OCI-LY7 (cell line): ENCODE measurements around the gene TBC1D5. TPM values are rescaled to one million over a fixed set of nuclear protein-coding genes. Genes with fewer than 3 reads are reported as not detected.
A peak's percentile ranks its signal among the peaks of the same experiment; 100 is the strongest.

Experiments used
- BruUV-seq: library from RNA; stranded (reverse); fragments of 400-500 nt; replicated peaks from 2 replicates; lab custom pipeline; 2021; lab: Mats Ljungman, UMichigan
- CTCF ChIA-PET: fragments of 300-600 bp; sonication (Branson Sonifier 250); formaldehyde crosslinking; loops from one replicate; lab custom pipeline; 2022; ENCODE audit warnings: antibody characterized with exemption; ENCODE audit not compliant: unreplicated experiment; lab: Charles Lee
- POLR2A ChIA-PET: fragments of 300-600 bp; sonication (Branson Sonifier 250); formaldehyde crosslinking; loops from one replicate; lab custom pipeline; 2022; ENCODE audit warnings: antibody characterized with exemption; lab: Charles Lee
- DNase-seq: peaks from one replicate; pipeline ENCODE4 v3.0.0-alpha.2; 2015; ENCODE audit warnings: low spot score
- H2AFZ ChIP-seq: fragments of 200-600 bp; sonication (generic), shearing (Covaris generic); 2 replicates; pipeline ENCODE4 v1.6.1; 2014; ENCODE audit warnings: mild to moderate bottlenecking, antibody characterized with exemption, low read length, moderate library complexity
- H3K27ac ChIP-seq: fragments of 200-600 bp; sonication (generic); 2 replicates; pipeline ENCODE4 v1.5.1; 2014; ENCODE audit warnings: mixed run types, low read depth, mild to moderate bottlenecking, moderate library complexity, low read length, inconsistent platforms; ENCODE audit not compliant: poor library complexity, severe bottlenecking
- H3K36me3 ChIP-seq: fragments of 200-600 bp; sonication (generic); 2 replicates; pipeline ENCODE4 v1.6.1; 2014; ENCODE audit warnings: mild to moderate bottlenecking, antibody characterized with exemption, low read length, moderate library complexity, mixed read lengths; ENCODE audit not compliant: insufficient read depth
- H3K4me1 ChIP-seq: fragments of 200-600 bp; sonication (generic); 2 replicates; pipeline ENCODE4 v1.5.1; 2014; ENCODE audit warnings: mild to moderate bottlenecking, low read length; ENCODE audit not compliant: insufficient read depth, poor library complexity, severe bottlenecking
- H3K4me2 ChIP-seq: fragments of 200-600 bp; sonication (generic); 2 replicates; pipeline ENCODE4 v1.6.1; 2014; ENCODE audit warnings: mild to moderate bottlenecking, low read length
- H3K4me3 ChIP-seq: fragments of 200-600 bp; sonication (generic); 2 replicates; pipeline ENCODE4 v1.5.1; 2014; ENCODE audit warnings: mild to moderate bottlenecking, low read depth, low read length; ENCODE audit not compliant: poor library complexity, severe bottlenecking
- H3K79me2 ChIP-seq: fragments of 200-600 bp; sonication (generic); 2 replicates; pipeline ENCODE4 v1.6.1; 2016; ENCODE audit warnings: low read depth, mild to moderate bottlenecking, low read length, moderate library complexity, mixed read lengths; ENCODE audit not compliant: insufficient read depth
- H3K9me2 ChIP-seq: fragments of 200-600 bp; sonication (generic); 2 replicates; pipeline ENCODE4 v1.6.1; 2016; ENCODE audit warnings: mild to moderate bottlenecking, low read length, mixed read lengths; ENCODE audit not compliant: insufficient read depth
- H3K9me3 ChIP-seq: fragments of 200-600 bp; sonication (generic); 2 replicates; pipeline ENCODE4 v1.6.1; 2014; ENCODE audit warnings: mild to moderate bottlenecking, mixed run types, low read length, mixed read lengths
- H4K20me1 ChIP-seq: fragments of 200-600 bp; sonication (generic); 2 replicates; pipeline ENCODE4 v1.6.1; 2014; ENCODE audit warnings: mild to moderate bottlenecking, antibody characterized with exemption, low read length, moderate library complexity, mixed read lengths; ENCODE audit not compliant: insufficient read depth
- CTCF ChIP-seq: fragments of 200-600 bp; sonication (generic); conservative IDR thresholded peaks from 2 replicates; pipeline ENCODE4 v1.5.1; 2014; ENCODE audit warnings: mild to moderate bottlenecking, antibody characterized with exemption, low read length, moderate library complexity, mixed read lengths
- EZH2phosphoT487 ChIP-seq: fragments of 200-600 bp; sonication (generic); IDR thresholded peaks from 2 replicates; pipeline ENCODE4 v1.6.1; 2018; ENCODE audit warnings: low read depth, borderline replicate concordance, mild to moderate bottlenecking, mixed run types, antibody characterized with exemption, low read length, moderate library complexity, mixed read lengths
- intact Hi-C: fragments of 100-400 bp; cut with micrococcal nuclease; formaldehyde crosslinking; loops from one replicate; pipeline ENCODE4 v1.10.0; 2022; ENCODE audit not compliant: unreplicated experiment
- total RNA-seq, 2 experiments: library from RNA; depleted of rRNA in 1 of 2; stranded (reverse); fragments of >200 nt in 1 of 2; shearing (Covaris generic) in 1 of 2; gene quantifications; 2 replicates each; pipeline ENCODE4 v1.2.3, GENCODE V29; 2014 to 2022

TBC1D5 gene
- total RNA-seq, 2 experiments from 2014 or later = 78.5 to 82.4 TPM

GRCh38 chr3:17233398-17233800 is 509.0 kb downstream of the TBC1D5 start:
- H3K4me2 ChIP-seq = peak overlapping the region; percentile 16; the same call in 1 of the 2 replicates
- no peak for TF ChIP-seq EZH2phosphoT487
- peak; percentile 94 for TF ChIP-seq CTCF
- H4K20me1 ChIP-seq = no peaks in the 10 kb centered on the region
- H3K9me2 ChIP-seq = no peaks in the 10 kb centered on the region
- intact Hi-C loops = loop anchor here (1.0 to 5.0 kb wide), 5 partner anchors 38 to 632 kb away; partner anchors contain the start of gene PLCL2
- no peaks in the 10 kb centered on the region for H3K79me2 ChIP-seq
- H3K9me3 ChIP-seq = no peaks in the 10 kb centered on the region
- POLR2A ChIA-PET = interaction anchor here (0.5 kb wide), 1 partner anchor 17 kb away, joined by 7 read pairs; no protein-coding TSS in a partner anchor
- CTCF ChIA-PET = interaction anchor here (0.6 kb wide), 1 partner anchor 169 kb away, joined by 3 read pairs; no protein-coding TSS in a partner anchor
- BruUV-seq = no TSS peak
- peak; percentile 83 for DNase-seq
- H3K4me1 ChIP-seq = peaks cover 45% of the 10 kb centered on the region
- H2AFZ ChIP-seq = no peak overlapping the region
- no peak overlapping the region for H3K4me3 ChIP-seq
- peaks cover 8% of the 10 kb centered on the region; the same call in 1 of the 2 replicates for H3K36me3 ChIP-seq
- H3K27ac ChIP-seq = no peak overlapping the region

- Histone ChIP-seq H3K4me3 (no peak overlapping the region), H4K20me1 (no peaks in the 10 kb centered on the region), H3K36me3 (peaks cover 8% of the 10 kb centered on the region; the same call in 1 of the 2 replicates), H3K4me2 (no peak overlapping the region), H3K9me3 (no peaks in the 10 kb centered on the region), H3K79me2 (no peaks in the 10 kb centered on the region), H3K9me2 (no peaks in the 10 kb centered on the region), H3K27ac (no peak overlapping the region), H3K4me1 (peaks cover 45% of the 10 kb centered on the region), H2AFZ (no peak overlapping the region)
- ChIA-PET POLR2A (interaction anchor here (0.9 to 1.2 kb wide), 7 partner anchors 8 to 645 kb away, joined by 3 to 6 read pairs (median 4); no protein-coding TSS in a partner anchor), CTCF (no interaction called here)
- DNase-seq = no peak
- no TSS peak for BruUV-seq
- intact Hi-C loops = loop anchor here (2.0 to 5.0 kb wide), 2 partner anchors 200 to 348 kb away; partner anchors contain the start of gene PLCL2
- no peak for TF ChIP-seq CTCF
Measured at GRCh38 chr3:17232442-17232841, 510.0 kb downstream of the TBC1D5 start.

GRCh38 chr3:17231537-17232261 is 510.7 kb downstream of the TBC1D5 start:
- no TSS peak for BruUV-seq
- Histone ChIP-seq H3K27ac (no peak overlapping the region), H3K9me2 (no peaks in the 10 kb centered on the region), H4K20me1 (no peaks in the 10 kb centered on the region), H2AFZ (no peak overlapping the region), H3K79me2 (no peaks in the 10 kb centered on the region), H3K4me2 (no peak overlapping the region), H3K9me3 (no peaks in the 10 kb centered on the region), H3K4me1 (peaks cover 45% of the 10 kb centered on the region), H3K4me3 (no peak overlapping the region), H3K36me3 (peaks cover under 1% of the 10 kb centered on the region; the same call in 1 of the 2 replicates)
- ChIA-PET CTCF (no interaction called here), POLR2A (interaction anchor here (0.9 to 1.5 kb wide), 8 partner anchors 9 to 644 kb away, joined by 3 to 6 read pairs (median 4); no protein-coding TSS in a partner anchor)
- DNase-seq = peak; percentile 20
- no peak for TF ChIP-seq CTCF
- no peak for TF ChIP-seq EZH2phosphoT487
- intact Hi-C loops = loop anchor here (2.0 to 5.0 kb wide), 2 partner anchors 199 to 347 kb away; partner anchors contain the start of gene PLCL2
